NCI-H446 (cell line): ENCODE measurements around the gene STXBP5.

Experiments used
- DNase-seq, 2 experiments: peaks; one replicate each; lab custom pipeline; 2025; lab: John Stamatoyannopoulos, UW

Gene STXBP5

DNA sequence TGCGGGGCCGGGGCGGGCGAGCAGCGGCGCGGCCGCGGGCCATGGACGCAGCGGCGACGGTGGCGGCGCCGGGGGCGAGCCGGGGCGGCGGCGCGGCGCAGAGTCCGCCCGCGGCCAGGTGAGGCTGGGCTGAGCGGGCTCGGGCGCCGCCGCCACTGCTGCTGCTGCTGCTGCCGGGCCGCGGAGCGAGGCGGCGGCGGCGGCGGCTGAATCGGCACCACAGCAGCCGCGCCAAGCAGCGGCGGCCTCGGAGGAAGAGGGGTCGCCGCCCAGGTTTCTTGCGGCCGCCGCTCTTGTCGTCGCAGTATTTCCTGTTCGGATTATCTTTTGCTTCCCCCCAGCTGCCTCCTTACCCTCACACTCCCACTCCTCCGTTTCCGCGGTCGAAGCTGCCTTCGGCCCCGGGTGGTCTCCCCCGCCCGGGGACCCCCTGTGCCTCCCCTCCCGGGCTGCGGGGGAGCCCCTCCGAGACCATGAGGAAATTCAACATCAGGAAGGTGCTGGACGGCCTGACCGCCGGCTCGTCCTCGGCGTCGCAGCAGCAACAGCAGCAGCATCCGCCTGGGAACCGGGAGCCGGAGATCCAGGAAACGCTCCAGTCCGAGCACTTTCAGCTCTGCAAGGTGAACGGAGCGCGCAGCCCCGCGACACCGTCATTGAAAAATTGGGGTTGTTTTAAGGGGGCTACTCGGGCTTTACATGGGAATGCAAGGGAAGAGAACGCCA is at the start of gene STXBP5:
Gene STXBP5 (plus strand): TSS at position 358 of the 726 bp plus-strand sequence. CDS start 116 bp downstream, at position 474.
- DNase-seq, result peak in 1 of 2 experiments; percentile 20

DNA sequence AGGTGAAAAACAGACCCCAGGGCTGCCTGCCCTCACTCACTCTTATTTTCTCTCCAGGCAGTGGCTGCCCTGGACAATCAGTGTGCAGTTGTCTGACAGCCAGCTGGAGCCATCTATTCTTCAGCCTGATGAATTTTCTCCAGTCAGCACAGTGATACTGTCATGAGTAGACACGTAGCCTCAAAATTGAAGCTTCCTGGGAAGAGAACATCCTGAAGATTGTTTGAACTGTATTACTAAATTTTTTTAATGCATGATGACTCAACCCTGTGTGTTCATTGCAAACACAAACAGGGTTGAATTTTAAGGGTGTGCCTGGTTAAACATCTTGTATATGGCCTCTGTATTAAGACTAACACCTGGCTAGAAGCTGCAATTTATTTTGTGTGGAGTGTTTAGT is 49.8 kb upstream of the STXBP5 start:
- DNase-seq, result no peak

DNA sequence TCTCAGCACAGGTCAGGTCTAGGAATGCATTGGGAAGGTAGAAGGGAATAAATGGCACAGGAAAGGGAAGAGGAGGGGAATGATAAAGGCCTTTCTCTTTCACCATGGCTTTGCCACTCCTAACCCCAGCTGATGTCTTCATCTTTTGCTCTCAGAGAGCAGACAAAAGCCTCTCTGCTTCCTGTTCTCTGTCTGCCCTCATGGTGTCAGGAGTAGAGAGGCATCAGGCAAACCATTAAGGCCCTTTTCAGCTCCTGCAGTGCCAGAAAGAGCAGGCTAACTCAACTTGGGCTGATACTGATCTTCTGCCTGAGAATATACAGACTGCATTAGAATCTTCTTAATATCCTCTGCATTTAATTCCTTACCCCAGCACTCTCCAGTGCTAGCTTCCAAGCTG is 48.0 kb upstream of the STXBP5 start:
- DNase-seq, result no peak

DNA sequence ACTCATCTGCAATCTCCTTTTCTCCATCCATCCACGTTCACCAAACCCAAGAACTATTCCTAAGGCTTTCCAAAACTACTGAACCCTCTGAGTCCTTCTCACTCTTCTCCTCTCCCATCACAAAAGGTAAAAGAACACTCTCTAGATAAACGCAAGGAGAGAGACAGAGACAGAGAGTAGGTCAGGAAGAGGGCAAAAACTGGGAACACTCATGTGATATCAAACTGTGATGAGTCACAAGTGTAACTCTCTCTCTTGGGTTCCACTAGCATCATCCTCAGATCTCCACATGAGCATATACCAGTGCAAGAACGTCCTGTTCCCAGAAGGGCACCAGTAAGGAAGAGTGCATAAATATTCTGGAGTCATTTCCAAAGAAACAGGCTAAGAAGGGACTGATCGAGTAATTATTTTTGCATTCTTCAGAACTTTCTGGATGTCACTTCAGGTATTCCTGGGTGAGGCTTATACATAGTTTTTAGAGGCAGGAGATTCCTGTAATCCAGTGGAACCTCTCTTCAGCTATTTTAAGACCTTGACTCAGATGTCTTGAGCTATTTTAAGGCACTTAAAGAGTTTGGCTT is 47.3 kb upstream of the STXBP5 start:
- no peak for DNase-seq

DNA sequence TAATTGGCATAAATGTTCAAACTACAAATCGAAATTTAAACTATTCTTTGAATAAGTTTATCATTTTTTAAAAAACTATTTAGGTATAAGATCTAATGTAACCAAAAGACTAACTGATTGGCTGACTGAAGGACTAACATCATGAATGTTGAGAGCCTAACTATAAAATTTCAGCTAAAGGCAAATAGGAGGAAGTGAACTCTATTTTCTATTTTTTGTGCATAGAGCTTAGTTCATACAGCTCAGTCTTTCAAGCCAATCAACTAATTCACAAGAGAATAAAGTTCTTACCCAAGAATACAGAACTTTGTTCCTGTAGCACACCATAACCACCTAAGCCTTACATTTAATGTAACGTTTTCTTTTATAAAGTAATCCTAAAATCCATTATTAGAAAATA is 46.3 kb upstream of the STXBP5 start:
- no peak for DNase-seq

DNA sequence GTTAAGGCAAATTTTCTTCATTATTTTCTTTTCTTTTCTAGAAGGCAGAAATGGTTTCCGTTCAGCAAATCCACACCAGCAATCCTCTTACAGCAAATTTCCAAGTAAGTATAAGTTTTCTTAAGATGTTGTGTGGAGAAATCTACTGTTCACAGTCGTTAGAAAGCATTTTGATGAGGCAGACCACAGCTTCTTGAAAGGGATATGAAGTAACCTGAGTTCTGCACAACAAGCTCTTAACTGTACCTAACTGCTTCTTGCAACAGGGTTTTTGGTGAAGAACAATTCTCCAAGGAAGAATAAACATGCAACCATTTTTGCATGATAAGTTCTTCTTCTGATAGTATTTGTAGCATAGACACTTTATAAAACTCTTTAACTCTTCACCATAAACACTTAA is 45.3 kb upstream of the STXBP5 start:
- DNase-seq, result no peak

DNA sequence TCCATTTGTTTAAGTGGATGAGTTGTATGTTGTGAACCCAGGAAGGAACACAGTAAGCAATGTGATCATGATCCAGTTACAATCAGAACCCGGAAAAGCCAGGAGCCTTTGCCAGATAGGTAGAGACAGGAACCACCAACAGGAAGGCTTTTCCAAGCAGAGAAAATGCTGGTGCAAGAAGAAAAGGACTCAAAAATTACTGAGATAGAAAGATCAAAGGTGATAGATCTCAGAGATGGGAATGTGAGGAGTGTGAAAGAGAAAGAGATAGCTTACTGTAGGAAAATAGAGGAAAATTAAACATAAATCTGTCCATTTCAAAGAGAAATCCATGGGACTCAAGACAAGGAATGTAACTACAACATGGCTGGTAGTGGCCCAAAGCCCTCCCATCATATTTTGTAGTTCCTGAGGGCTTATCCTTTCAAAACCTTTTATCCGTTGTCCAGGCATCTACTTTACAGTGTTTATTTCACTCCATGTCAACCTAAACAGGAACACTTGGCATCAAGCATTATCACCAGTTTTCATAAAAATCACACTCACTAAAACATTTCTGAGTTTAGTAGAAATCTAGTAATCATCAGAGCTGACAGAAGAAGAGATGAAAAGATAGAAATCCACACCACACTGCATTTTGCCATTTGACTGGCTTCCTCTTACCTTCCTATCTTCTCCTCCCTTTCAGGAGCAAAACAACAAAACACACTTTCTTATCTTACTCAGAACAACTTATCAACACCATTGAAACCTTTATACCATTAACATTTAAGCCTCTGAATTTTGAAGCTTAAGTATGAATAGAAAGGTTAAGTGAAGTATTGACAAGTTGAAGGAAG is 44.5 kb upstream of the STXBP5 start:
- DNase-seq, result no peak

DNA sequence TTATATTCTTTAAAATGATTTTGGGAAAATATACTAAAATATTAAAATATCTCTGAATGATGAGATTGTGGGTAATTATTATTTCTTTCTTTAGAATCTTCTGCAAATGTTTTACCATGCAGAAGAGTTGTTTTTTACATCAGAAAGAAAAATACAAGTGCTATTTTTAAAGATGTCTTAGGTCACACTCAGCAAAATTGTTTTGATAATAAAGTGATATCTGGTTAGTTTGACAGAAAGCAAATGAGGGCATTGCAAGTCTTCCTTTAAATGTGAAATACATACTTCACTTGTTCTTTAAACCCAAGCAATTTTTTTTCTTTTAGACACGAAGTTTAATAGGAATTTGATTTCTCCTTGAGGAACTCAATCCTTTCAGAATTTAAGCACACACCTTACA is 43.6 kb upstream of the STXBP5 start:
- no peak for DNase-seq

DNA sequence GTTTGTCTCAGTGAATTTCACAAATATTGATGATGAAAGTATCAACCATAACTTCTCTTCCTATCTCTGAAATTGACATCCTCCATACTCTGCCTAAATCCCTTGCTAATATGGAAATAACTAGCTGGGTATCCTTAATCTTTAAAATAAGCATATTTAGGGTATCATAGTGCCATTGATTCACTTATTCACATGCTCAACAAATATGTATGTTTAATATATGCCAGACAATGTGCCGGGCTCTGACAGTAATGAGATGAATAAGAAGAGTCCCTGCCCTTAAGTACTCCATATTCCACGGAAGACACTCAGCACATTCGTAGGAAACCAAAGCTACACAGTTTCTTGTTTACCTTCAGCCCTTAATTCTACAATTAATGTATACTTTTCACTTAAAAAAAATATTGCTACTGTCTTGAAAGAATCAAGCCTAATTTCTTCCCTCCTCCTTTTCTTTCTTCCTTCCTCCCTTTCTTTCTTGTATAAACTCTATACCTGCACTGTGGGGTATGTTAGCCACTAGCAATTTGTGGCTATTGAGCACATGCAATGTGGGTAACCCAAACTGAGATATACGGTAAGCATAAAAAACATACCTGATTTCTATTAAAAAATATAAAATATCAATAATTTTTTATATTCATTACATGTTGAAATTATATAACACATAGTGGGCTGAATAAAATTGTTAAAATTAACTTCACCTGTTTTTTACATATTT is 42.8 kb upstream of the STXBP5 start:
- no peak for DNase-seq

DNA sequence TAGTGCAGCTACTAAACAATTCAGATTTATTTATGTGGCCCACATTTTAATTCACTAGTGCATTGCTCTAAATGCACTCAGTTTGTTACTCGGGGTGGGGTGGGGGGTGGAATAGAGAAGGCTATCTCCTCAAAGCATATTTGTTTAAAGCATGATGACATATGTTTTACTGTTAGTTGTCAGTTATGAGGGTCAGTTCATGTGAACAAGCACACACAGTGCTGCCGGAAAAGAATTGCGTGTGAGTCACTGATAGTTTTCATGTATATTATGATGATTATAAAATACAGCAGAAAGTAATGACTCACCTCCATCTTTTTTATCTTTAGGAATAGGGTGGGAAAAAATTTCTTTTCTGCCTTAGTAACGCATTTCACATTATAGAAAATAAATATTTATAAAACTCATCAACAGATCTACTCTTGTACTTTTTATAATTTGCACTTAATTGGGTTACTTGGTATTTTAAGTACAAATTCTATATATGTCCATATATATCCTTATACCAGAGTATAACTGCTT is 42.2 kb upstream of the STXBP5 start:
- no peak for DNase-seq

DNA sequence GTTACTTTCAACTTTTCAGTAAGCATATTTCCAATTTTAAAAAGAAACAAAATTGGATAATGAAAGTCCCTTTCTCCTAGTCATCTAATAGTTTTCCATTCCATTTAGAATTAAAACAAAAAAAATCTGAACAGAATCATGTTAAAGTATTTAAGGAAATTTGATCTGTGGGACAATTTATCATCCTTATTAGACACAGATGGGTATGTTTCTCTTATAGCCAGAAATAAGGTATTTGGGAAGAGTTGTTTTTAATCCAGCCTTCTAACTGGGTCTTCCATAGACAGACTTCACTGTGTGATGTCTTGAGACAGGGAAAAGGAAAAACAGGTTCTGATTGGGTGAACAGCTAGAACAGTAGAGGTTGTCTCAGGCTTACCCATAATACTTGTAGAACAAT is 39.5 kb upstream of the STXBP5 start:
- DNase-seq, result no peak

DNA sequence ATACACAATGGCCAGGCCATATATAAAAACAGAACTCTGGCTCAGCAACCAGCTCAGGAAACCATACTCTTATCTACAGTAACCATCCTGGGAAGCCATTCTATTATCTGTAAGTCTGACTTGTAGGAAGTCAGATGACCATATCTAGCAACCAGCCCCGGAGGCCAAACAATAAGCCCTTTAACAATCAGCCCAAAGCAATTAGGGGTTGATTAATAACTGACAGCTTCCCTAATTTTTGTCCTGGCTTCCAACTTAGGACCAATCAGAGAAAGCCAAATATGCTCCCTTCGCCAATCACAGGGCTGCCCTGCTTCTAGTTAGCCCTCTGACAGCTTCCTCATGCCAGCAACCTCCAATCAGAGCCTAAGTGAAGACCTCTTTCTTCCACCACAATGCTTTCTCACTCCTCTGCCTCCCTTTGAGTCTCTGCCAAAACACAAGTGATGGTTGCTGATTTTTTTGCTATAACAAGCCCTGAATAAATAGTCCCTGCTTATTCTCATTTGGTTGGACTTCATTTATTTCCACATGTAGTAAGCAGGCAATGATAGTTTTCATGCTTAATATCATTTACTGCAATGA is 37.8 kb upstream of the STXBP5 start:
- peak in 1 of 2 experiments; percentile 25 for DNase-seq

DNA sequence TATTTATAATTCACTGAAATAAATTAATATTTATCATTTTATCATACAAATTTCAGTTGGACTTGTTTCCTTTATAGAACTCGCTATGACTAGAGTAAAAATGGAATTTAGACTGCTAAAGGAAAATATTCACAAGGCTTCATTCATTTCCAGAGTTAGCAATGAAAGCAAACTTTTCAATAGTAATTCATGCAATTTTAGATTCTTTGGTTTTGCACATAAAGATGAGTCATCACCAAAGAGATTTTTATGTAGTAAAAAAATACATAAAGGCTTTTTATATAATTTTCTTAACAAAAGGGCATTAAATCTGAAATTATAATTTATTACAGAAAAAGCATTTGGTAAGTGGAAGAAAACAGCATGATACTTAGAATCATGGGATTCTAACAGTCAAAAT is 37.2 kb upstream of the STXBP5 start:
- no peak for DNase-seq

DNA sequence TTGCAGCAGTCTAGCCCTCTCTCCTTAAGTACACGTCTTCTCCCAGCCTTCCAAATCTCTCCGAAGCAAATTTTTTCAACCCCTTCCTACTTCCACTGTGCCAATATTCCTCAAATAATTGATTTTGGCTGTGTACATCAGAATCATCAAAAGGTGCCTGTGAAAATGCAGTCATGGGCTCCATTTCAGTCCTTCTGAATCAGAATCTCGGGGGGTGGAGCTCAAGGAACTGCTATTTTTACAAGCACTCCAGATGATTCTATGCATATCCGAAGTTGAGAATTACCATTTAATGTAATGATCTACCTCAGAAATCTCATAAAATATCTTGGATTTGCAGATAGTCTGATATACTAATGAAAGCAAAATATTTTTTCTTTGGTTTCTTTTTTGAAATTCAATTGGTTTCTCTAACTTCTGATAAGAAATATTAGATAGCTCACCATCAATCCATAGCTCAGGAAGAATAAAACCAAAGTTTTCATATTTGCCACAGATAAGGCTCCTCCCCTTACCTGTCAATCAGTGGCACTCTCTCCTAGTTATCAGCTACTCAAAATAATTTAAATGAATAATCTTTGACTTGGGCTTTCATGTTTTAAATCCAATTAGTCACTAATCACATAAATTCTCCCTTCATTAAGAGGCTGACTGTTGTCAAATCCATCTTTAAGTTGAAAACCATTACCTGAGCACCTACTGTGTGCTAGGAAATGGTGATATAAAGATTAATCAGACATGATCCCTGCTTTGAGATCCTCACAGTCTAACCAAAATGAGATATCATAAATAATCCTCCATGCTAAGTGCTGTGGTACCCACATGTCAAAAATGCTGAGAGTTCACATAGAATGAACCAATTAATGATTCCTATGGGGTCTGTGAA is 36.4 kb upstream of the STXBP5 start:
- no peak for DNase-seq

DNA sequence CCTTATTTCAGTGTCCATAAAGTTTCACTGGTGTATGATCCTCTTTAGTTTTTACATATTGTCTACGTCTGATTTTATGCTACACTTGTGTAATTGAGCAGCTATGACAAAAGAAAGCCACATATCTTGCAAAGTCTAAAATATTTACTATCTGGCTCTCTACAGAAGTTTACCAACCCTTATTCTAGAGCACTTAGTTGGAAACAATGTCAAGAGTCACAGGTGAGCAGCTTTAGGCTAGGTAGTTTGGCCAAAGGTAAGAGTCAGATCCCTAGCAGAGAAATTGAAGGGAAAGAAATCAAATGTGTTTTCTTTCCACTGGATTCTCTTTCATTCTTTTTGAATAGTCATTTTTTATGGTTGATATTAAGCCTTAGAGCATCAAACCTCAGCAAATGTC is 34.7 kb upstream of the STXBP5 start:
- DNase-seq, result no peak

DNA sequence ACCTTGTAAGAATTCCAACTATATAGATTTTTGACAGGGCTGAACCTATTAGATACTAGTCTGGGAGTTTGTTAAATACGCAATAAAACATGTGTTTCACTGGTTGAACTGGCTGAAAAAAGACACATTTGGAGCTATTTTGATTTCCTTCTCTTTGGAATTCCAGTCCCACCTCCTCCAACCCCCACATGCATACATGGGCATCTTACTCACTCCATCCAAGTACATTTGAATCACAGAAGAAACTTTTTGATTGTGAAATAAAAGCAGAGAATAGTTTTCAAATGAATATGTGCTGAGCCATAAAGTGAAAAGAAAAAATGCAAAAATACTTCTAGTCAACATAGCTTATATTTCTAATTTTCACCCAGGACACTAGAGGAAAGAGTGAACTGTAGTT is 33.9 kb upstream of the STXBP5 start:
- no peak for DNase-seq

DNA sequence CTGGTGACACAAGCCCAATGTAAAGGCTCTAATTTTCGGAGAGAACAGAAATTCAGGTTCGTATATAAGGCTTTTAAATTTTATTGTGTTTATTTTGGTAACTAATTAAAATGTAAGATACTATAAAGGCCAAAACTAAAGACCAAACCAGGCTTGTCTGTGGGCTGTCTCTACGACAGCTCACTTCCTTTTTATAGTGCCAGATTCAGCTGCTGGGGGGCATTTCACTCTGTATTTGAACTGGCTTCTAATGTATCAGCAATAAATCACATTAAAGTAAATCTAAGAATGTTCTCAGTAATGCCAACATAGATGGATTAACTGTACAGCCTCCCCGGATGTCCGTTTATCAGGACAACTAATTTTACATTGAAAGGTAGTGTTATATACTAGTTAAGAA is 31.1 kb upstream of the STXBP5 start:
- no peak for DNase-seq

DNA sequence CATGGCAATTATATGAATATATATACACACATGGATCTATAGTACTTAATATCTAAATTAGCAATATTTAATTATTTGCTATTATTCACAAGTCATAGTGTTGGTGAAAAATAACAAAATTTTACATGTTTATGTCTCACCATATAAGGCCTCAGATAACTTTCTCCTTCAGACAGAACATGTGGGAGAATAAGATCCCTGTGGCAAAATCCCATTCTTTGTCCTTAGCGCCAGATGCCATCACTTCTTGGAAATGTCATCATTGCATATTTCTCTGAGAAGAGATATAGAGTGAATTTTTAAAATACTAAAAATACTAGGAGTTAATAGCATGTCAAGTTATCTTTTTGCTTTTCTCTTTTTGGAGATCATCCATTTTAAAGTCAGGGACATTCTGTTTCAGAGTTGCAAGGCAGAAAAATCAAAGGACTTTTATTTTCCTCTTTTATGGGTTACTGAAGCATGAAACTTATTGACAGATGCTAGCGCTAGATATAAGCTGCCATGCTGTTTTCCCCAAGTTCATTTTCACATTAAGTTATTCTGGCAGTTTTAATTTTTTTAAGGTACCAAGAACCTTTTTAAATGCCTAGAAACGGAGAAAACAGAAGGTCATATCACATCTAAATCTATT is 30.4 kb upstream of the STXBP5 start:
- no peak for DNase-seq

DNA sequence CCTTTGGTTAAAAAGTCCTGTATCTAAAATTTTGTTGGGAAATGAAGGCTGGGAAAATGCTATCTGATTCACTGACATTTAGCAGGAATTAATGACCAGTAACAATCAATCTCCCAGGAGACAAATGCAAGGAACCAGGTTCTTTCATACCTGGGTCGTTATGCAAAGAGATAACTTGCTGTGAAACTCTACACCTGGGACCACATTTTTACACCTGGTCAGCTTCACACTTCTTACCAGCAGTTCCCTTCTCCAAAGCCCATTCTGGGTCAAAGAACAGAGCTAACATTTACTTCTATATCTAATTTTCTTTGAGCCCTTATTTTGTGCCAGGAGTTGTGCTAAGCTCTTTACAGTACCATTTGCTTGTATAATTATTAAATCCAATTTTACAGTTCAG is 27.4 kb upstream of the STXBP5 start:
- DNase-seq, result no peak

DNA sequence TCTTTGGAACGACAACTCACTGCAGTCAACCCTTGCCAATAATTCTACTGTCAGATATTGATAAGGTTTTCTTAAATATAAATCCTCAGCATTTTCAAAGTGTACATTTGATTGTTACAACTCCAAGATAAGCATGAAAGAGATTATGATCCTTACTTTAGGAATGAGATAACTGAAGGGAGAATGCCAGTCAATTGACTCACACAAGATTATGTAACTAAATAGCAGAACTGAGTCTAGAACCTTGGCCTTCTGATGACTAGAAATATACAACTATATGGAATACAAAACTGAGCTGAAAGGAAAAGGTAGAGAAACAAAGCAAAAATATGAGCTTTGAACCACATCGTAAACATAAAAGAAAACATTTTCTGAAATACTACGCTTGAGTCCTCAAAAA is 26.9 kb upstream of the STXBP5 start:
- DNase-seq, result no peak
